IMR-90 (cell line): Measurements from ENCODE around the gene GPC5. TPM values are rescaled to one million over a fixed set of nuclear protein-coding genes. Genes with fewer than 3 reads are reported as not detected.
"Not testable (repeated sequence)": the region's sequence is repeated elsewhere in the genome, so short reads cannot be mapped to it uniquely, and the experiment has no call there.

Experiments used
- ATAC-seq: fragments of 200-7000 bp; cut with Tn5 transposase; 2 replicates; pipeline ENCODE4 v1.9.1; 2020; ENCODE audit warnings: low read depth, mild to moderate bottlenecking, moderate library complexity
- BruUV-seq: library from RNA; stranded (reverse); fragments of 400-500 nt; replicated peaks from 2 replicates; lab custom pipeline; 2021; lab: Mats Ljungman, UMichigan
- CTCF ChIA-PET: fragments of 300-600 bp; formaldehyde crosslinking; extraction: SDS; loops from one replicate; lab custom pipeline; 2021; ENCODE audit warnings: antibody characterized with exemption; lab: Yijun Ruan, JAX
- POLR2A ChIA-PET: fragments of 300-600 bp; sonication (Branson Sonifier 250); formaldehyde crosslinking; loops from one replicate; lab custom pipeline; 2022; ENCODE audit warnings: antibody characterized with exemption; ENCODE audit not compliant: unreplicated experiment; lab: Charles Lee
- DNase-seq: peaks from one replicate; pipeline ENCODE4 v3.0.0; 2013
- H2AFZ ChIP-seq: replicated peaks from 2 replicates; pipeline ENCODE3; 2013; ENCODE audit warnings: low read length, mild to moderate bottlenecking; ENCODE audit not compliant: poor library complexity
- H2AK5ac ChIP-seq: 2 replicates; pipeline ENCODE4 v1.6.1; 2013; ENCODE audit warnings: low read depth, low read length, inconsistent platforms
- H2AK9ac ChIP-seq: replicated peaks from 2 replicates; pipeline ENCODE3; 2013; ENCODE audit warnings: mild to moderate bottlenecking, low read depth, low read length, moderate library complexity; ENCODE audit not compliant: poor library complexity
- H2BK120ac ChIP-seq: 2 replicates; pipeline ENCODE4 v1.6.1; 2013; ENCODE audit warnings: low read depth, low read length, inconsistent platforms
- H2BK15ac ChIP-seq: 3 replicates; pipeline ENCODE4 v1.6.1; 2013; ENCODE audit warnings: low read depth, low read length, inconsistent platforms
- H2BK20ac ChIP-seq: 2 replicates; pipeline ENCODE4 v1.6.1; 2013; ENCODE audit warnings: low read depth, mild to moderate bottlenecking, inconsistent platforms, low read length, moderate library complexity
- H2BK5ac ChIP-seq: 2 replicates; pipeline ENCODE4 v1.6.1; 2013; ENCODE audit warnings: mild to moderate bottlenecking, low read depth, low read length, inconsistent platforms; ENCODE audit not compliant: poor library complexity, severe bottlenecking
- H3K14ac ChIP-seq: replicated peaks from 2 replicates; pipeline ENCODE4 v1.6.1; 2013; ENCODE audit warnings: low read depth, low read length, inconsistent platforms
- H3K18ac ChIP-seq: 2 replicates; pipeline ENCODE4 v1.6.1; 2013; ENCODE audit warnings: low read depth, low read length, control low read depth
- H3K23ac ChIP-seq: 2 replicates; pipeline ENCODE4 v1.6.1; 2013; ENCODE audit warnings: low read depth, low read length, inconsistent platforms
- H3K27ac ChIP-seq: 2 replicates; pipeline ENCODE4 v1.5.1; 2013; ENCODE audit warnings: mild to moderate bottlenecking, control low read depth, low read length; ENCODE audit not compliant: insufficient read depth
- H3K27me3 ChIP-seq: 2 replicates; pipeline ENCODE4 v1.6.1; 2013; ENCODE audit warnings: low read length; ENCODE audit not compliant: control insufficient read depth, insufficient read depth
- H3K36me3 ChIP-seq: 2 replicates; pipeline ENCODE4 v1.6.1; 2013; ENCODE audit warnings: low read length, mixed read lengths; ENCODE audit not compliant: control insufficient read depth, insufficient read depth
- H3K4ac ChIP-seq: 2 replicates; pipeline ENCODE4 v1.6.1; 2013; ENCODE audit warnings: low read depth, low read length, inconsistent platforms
- H3K4me1 ChIP-seq: 2 replicates; pipeline ENCODE4 v1.6.1; 2013; ENCODE audit warnings: low read length, mixed read lengths; ENCODE audit not compliant: control insufficient read depth, insufficient read depth
- H3K4me2 ChIP-seq: 2 replicates; pipeline ENCODE4 v1.6.1; 2013; ENCODE audit warnings: low read depth, mild to moderate bottlenecking, control low read depth, low read length, moderate library complexity
- H3K4me3 ChIP-seq: 2 replicates; pipeline ENCODE4 v1.5.1; 2013; ENCODE audit warnings: low read depth, mild to moderate bottlenecking, control low read depth, low read length, moderate library complexity; ENCODE audit not compliant: insufficient read depth
- H3K56ac ChIP-seq: 2 replicates; pipeline ENCODE4 v1.6.1; 2013; ENCODE audit warnings: low read length, inconsistent platforms; ENCODE audit not compliant: insufficient read depth; ENCODE audit errors: extremely low read depth
- H3K79me1 ChIP-seq, 2 experiments: 2 replicates each; pipeline ENCODE4 v1.6.1; 2013; ENCODE audit warnings: low read length in 2 of 2, inconsistent platforms in 1 of 2, low read depth in 1 of 2
- H3K9ac ChIP-seq: 2 replicates; pipeline ENCODE4 v1.6.1; 2013; ENCODE audit warnings: low read depth, low read length, control low read depth
- H3K9me1 ChIP-seq: 2 replicates; pipeline ENCODE4 v1.6.1; 2013; ENCODE audit warnings: low read length, inconsistent platforms; ENCODE audit not compliant: insufficient read depth
- H3K9me3 ChIP-seq: 2 replicates; pipeline ENCODE4 v1.6.1; 2013; ENCODE audit warnings: low read length; ENCODE audit not compliant: control insufficient read depth, insufficient read depth
- H4K20me1 ChIP-seq: 2 replicates; pipeline ENCODE4 v1.6.1; 2013; ENCODE audit warnings: low read length, inconsistent platforms; ENCODE audit not compliant: insufficient read depth
- H4K5ac ChIP-seq: 2 replicates; pipeline ENCODE4 v1.6.1; 2013; ENCODE audit warnings: mild to moderate bottlenecking, low read depth, low read length, control low read depth
- H4K8ac ChIP-seq, 2 experiments: 2 replicates each; pipeline ENCODE4 v1.6.1; 2013; ENCODE audit warnings: low read depth in 2 of 2, low read length in 2 of 2, control low read depth in 1 of 2, inconsistent platforms in 1 of 2
- H4K91ac ChIP-seq: 2 replicates; pipeline ENCODE4 v1.6.1; 2013; ENCODE audit warnings: low read depth, low read length, inconsistent platforms; ENCODE audit not compliant: insufficient read depth
- WGBS, 2 experiments: methylation state at CpG; one replicate each; pipeline versions ENCODE4 v1.1.5 to v1.1.7; 2013; ENCODE audit warnings: missing lambda C conversion rate in 2 of 2; ENCODE audit not compliant: insufficient read length in 1 of 2; ENCODE audit errors: extremely low coverage in 2 of 2; 5-methylcytosine and 5-hydroxymethylcytosine counted together
- dilution Hi-C: fragments of 300-500 bp; cut with HindIII; formaldehyde crosslinking; loops from one replicate; pipeline ENCODE4 v1.14.3; 2018; ENCODE audit warnings: low sequenced_read_pairs; ENCODE audit not compliant: unreplicated experiment
- in situ Hi-C: fragments of 300-500 bp; cut with MboI; formaldehyde crosslinking; loops from 3 replicates; pipeline ENCODE4 v1.14.3; 2019; ENCODE audit warnings: low sequenced_read_pairs, inconsistent platforms, mixed read lengths
- intact Hi-C: fragments of 100-400 bp; cut with micrococcal nuclease; formaldehyde crosslinking; loops from 2 replicates; pipeline ENCODE4 v1.10.0; 2022
- polyA plus RNA-seq, 3 experiments: library from polyadenylated mRNA; depleted of rRNA; stranded (reverse); fragments of >200 nt; gene quantifications; 2 replicates each; pipeline ENCODE4 v1.2.3, GENCODE V29; 2012; ENCODE audit warnings: low replicate concordance in 1 of 3
- total RNA-seq: library from RNA; depleted of rRNA; stranded (reverse); fragments of >200 nt; gene quantifications from 2 replicates; pipeline ENCODE4 v1.2.3, GENCODE V29; 2012

Gene GPC5
- total and polyA plus RNA-seq, 2 of the 4 experiments (the other 2 are of a cell fraction), result 0.94 to 1.8 TPM

- H2AK9ac ChIP-seq, BruUV-seq, H3K9me3 ChIP-seq, DNase-seq, H2BK20ac ChIP-seq, H3K4ac ChIP-seq, H3K4me1 ChIP-seq, in situ Hi-C loops, H3K4me3 ChIP-seq, H4K5ac ChIP-seq, H4K8ac ChIP-seq, CTCF ChIA-PET, H3K18ac ChIP-seq, ATAC-seq, POLR2A ChIA-PET, H4K20me1 ChIP-seq, H3K36me3 ChIP-seq, H2BK15ac ChIP-seq, H2BK120ac ChIP-seq, H3K4me2 ChIP-seq, H3K27ac ChIP-seq, H3K56ac ChIP-seq, H2AK5ac ChIP-seq, H2AFZ ChIP-seq, H3K14ac ChIP-seq, H3K9me1 ChIP-seq, H3K79me1 ChIP-seq, H3K9ac ChIP-seq, H3K27me3 ChIP-seq, H3K23ac ChIP-seq, intact Hi-C loops, dilution Hi-C loops, H2BK5ac ChIP-seq, H4K91ac ChIP-seq: not testable (repeated sequence)
- WGBS, 2 experiments, result 100% methylated on average over 1 of the region's 12 CpGs; no CpG with 5 or more reads in 1 of the 2 experiments
Observed at GRCh38 chr13:92752705-92753104, 1354.3 kb downstream of the GPC5 start.
